Measurements from ENCODE around the gene PARP16.
A peak's percentile ranks its signal among the peaks of the same experiment; 100 is the strongest.

PARP16 gene, protein sequence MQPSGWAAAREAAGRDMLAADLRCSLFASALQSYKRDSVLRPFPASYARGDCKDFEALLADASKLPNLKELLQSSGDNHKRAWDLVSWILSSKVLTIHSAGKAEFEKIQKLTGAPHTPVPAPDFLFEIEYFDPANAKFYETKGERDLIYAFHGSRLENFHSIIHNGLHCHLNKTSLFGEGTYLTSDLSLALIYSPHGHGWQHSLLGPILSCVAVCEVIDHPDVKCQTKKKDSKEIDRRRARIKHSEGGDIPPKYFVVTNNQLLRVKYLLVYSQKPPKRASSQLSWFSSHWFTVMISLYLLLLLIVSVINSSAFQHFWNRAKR

DNA sequence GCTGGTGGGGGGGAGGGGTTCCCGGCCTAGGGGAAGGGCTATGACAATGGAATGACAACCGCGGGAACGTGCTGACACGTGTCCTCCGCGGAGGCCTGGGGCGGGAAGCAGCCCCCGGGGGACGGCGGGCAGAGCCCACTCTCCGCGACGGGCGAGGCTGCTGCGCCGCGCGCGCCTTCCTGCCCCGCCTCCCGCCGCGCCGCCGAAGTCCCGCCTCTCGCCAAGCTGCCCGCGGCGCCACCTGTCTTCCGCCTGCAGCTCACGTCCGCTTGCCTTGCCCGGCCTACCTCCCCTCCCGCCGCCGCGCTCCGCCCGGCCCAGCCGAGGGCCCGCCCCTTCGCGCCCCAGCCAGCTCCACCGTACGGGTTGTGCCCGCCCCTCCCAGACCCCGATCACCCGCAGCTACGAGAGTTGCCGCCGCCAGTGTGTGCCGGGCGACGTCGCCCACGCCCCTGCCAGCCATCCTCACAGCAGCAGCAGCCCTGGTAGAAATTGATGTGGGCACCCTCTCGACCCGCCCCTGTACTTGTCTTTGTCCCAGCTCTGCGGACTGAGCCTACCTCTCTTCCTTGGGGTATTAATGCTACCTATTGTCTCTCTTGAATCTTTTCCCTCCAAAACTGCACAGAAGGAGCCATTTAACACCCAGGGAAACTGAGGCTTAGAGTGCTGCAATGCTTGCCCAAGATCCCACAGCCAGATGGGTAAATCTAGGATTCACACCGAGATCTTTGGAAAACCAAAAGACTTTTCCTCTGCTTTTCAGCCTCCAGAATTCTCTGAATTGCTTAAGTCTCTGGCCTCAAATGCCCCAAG is at the start of gene PARP16:
PARP16 (minus strand) TSS at position 180 of the 816 bp plus-strand sequence. CDS start 457 bp downstream, outside the sequence.
- peak; percentile 91 for DNase-seq

DNA sequence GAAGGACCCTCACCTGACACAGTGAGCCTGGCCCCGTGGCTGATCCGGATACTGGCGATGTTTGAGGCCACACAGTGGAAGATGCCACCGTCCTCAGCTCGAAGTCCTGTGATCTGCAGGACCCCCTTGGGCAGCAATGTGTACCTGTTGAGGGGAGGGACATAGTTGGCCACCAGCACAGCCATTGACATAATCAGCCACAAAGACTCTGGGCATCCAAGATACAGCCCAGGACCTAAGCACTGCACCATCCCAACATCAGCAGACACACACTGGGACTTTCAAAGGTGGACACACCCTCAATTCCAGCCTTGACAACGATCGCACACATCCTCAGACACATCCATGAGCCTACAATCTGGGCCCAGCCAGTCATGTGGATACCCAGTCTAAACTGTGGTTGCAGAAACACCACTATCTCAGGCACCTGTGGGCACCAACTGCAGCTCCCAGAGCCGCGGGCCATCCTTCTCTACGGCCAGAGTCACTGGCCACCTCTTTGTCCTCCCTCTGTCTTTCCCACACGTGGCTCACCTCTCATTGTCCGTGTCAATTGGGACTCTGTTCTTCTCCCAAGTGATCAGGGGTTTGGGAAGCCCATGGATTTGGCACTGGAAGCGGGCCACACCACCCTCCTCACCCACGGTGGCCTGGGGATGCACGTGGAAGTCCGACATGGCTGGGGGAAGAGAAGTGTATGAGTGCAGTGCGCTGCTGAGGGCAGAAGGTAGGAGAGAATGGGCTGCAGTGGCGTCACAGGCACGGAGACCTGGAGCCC is 48.8 kb upstream of the PARP16 start:
- no peak for DNase-seq

DNA sequence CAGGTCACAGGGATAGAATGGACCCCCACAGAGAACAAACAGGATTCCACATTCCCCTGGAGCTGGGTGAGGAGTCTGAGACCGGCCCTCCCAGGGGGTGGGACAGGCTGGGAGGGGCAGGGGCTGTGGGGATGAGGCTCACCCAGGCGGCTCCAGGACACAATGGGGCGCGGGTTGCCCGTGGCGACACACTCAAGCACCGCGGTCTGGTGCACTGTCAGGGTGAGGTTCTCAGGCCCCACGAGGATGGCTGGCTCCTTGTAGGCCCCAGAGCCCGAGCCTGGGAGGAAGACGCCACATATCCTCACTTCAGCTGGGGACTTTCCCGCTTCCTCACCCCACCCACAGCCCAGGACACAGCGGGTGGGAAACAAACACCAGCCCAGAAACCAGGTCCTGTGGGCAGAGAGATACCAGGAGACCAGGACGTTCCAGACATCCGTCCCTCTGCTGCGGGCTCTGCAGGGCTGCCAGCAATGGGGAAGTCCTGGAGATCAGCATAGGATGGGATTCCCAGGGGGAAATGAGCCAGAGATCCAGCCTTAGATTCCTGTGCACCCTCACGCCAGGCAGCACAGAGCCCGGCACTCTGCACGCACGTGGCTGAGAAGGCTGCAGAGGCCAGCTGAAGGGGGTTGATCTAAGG is 48.0 kb upstream of the PARP16 start:
- no peak for DNase-seq

DNA sequence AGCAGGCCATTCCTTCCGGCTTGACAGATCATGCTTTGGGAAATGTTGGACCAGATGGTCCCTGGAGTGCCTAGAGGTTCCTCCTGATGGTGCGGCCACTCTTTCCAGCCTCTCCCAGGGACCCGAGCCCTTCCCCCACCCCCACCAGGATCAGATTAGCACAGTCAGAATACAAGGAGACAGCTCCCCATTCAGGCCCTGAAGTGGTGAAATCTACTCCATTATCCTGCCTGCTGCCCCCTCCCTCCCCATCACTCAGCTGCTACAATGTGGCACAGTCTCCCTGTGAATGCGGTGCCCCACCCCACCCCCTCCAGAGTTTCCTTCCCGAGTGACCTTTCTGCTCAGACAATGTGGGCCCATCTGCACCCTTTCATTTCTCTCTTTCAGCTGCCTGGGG is 47.2 kb upstream of the PARP16 start:
- no peak for DNase-seq

DNA sequence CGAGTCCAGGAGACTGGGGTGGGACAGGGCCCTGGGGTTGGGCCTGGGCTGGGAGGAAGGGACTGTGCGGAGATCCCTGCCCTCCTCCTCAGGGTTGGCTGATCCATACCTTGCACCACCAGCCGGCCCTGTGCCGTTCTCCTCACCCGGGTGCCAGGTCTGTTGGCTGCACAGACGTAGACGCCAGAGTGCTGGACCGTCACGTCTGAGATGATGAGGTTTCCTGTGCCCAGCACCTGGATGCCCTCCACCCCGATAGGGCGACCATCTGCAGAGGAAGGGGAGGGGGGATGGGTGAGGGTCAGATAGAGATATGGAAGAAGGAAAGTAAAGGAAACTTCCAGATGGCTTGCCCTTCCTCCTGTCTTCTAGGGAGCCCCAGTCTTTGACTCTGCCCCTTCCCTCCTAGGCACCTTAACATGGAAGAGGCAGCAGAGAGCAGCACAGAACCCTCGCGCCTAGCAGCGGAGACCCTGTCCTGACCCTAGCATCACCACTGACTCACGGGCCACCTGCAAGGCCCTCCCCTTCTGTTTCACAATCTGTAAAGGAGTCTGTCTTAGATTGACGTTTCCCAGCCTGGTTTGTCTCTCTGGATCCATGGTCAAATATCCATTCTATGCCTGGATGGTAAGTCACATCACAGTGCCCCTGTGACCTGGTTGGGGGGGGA is 46.6 kb upstream of the PARP16 start:
- DNase-seq: no peak

DNA sequence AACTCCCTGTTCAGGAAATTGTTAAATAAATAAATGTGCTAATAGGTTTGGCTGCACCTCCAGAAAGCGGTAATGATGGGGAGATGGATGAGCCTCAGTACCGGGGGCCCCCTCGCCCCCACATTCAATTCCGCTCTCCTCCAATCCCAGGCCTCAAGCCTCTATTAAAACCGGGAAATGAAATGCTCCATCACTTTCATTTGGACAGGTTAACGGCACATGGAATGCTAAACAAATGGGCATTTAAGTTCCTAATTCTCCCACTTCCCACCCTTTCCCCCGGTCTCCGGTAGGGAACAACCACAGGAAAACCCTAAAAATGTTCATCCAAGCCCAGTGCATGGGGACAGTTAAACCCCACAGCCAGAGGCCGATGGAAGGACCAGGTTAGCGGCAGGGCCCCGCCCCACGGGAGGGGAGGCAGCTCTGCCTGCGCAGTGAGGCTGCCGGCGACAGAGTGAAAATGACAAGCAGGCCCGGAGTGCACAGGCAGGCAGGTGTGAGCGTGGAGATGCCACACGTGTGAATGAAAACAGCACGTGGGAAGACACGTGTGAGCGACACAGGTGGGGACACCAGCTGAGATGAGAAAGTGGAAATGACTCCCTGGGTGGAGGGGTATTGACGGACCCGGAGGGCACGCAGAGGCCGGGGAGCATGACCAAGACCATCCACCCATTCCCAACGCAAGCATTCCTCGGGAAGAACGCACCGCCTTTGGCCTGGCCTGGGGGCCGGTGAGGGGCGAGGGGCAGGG is 45.9 kb upstream of the PARP16 start:
- no peak for DNase-seq

DNA sequence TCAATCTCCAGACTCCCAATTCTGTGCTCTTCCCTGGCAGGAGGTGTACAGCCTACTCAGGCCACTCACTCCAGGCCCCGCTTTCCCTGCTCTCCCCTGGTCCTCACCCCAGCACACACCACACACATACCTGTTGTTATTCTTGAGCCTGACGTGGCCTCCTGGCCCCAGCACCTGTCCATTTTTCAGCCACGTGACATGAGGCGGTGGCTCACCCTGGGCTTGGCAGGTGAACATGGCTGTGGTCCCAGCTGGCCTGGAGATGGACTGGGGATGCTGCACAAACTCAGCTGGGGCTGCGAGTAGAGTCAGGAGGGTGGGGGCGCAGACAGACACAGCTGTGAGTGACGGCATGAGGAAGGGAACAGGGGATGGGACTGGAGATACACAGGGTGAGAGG is 45.1 kb upstream of the PARP16 start:
- DNase-seq: no peak

DNA sequence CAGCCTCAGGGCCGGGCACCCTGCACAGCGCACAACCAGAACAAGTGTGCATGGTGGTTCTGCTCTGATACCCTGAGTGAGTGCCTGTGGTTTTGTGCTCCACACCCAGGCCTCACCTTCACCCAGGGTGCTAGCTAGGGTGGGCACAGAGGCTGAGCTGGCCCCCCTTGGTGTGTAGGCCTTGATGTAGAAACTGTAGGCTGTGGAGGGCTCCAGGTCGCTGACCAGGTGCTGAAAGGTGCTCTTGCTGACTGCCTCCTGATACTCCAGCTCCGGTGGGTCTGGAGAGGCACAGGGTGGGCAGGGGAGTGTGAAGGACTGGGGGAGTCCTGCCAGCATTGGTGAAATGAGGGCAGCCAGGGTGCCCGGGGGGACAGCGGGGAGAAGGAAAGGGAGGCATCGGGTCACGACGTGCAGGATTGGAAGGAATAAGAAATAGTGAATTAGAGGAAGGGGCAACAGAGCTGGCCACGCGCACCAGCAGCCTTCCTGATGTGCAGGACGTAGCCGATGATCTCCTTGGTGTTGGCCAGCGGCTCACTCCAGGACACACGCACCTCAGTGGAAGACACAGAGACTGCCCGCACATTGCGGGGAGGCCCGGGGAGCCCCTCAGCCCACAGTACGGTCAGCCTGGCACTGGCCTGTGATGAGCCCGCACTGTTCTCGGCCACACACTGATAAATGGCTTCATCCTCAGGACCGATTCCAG is 44.4 kb upstream of the PARP16 start:
- no peak for DNase-seq

DNA sequence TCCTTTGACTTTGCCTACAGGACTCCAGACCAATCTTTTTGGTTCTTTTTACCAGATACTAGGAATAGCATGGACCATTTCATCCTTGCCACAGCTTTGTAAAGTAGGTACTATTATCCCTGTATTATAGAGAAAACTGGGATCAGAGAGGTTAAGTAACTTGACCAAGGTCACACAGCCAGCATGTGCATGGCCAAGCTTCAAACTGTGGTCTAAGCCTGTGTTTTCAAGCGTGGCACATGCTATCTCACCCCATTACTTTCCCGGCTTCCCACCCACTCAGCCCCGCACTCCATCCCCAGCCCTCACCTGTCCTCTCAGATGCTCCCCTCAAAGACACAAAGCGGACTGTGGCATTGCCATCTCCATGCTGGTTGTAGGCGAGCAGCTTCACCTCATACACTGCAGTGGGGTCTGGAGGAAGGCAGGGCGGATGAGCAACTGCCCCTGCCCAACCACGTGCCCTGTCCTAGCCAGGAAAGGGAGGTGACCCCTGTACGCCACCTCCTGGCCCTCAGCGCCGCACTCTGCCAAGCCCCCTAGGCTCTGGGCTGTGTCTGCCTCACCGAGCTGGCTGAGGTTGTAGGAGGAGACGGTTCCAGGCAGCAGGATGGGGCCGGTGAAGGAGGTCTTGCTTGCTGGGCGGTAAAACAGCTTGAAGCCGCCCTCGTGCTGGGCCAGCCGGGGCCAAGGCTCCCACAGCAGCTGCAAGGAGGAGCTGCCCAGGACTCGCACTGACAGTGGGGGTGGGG is 43.5 kb upstream of the PARP16 start:
- DNase-seq: no peak

DNA sequence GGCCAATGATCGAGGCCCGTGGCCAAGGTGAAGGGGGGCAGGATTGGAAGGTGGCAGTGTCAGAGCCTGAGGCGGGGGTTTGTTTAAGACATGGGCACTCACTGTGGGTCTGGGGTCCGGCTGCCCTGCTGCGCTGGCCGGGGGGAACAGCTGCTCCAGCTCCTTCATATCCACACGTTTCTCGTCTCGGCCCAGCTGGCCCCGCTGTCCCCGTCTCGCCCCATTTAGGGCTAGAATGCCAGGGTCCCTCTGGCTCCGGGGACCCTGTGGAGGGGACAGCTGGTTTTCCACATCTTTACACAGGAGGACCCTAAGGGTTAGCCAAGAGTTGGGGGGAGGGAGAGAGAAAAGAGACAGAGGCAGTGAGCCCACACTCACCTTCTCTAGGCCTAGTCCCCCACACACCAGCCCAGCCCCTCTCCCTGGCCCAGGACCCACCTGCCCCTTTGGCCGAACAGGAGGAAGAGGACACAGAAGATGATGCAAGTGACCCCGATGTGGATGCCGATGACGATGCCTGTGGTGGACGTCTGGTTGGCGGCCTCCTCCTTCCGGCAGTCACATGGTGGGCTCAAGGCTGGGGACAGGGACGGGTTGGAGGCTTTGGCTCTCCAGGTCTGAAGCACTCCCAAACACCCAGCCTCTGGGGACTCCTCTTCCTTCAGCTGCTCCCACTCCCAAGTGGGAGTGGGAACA is 42.8 kb upstream of the PARP16 start:
- DNase-seq: no peak

DNA sequence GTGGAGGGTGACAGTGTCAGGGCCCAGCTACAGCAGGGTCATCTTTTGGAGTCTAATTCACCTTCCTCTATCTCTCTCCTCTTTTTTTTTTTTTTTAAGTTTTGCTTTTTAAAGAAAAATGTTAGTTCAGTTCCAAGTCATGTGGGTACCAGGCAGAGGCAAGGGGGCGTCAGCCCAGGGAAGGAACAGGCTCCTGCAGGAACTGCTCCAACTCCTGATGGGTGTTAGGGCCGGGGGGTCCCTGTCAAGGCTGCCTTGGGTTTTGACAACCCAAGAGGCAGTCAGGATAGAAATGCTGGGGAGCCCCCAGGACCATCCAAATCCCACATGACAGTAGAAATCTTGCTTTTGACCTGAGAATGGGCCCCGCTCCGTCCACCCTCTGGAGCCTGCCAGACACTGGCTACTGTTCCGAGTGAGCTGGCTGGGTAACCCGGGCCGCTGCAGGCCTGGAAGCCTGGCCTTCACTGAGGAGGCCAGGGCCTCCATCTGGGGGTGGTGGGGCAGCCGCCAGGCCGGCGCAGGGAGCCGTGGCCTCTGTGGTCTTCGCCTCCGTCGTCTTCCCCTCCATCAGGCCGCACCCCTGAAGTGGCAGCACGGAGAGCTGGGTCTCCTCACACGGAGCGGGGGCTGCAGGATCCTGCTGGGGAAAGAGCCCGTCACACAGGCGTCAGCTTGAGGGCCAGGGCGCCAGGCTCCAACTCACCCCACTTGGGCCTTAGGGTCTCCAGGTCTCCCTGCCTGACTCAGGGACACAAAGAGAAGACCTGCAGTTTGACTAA is 42.0 kb upstream of the PARP16 start:
- DNase-seq: no peak

DNA sequence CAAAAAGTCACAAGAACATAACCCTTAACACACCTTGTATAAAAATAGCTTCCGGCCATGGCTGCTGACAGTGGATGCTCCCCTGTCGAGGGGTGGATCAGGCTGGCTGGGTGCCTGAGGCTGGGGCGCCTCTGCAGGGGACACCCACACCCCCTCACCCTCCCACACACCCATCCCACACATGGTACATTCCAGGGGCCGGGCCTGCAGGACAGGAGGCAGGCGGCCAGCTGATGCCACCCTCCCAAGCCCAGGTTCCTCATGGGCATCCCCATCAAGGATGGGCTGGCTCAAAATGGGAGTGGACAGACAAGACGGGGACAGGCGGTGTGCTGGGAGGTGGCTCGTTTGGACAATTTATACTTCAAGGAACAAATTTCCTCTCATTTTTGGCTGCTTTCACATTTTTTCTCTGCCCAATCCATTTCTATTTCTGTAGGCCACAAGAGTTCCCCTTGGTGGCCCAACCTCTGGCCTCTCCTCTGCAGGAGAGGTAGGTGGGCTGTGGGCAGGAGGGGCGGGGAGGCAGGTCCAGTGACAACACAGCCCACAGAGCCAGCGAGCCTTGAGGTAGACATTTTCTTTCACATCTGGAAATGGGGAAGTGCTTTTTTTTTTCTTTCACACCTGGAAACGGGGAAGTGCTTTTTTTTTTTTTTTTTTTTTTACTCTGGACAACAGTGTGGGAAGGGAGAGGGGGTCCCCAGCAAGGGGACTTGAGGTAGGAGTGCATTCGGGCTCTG is 41.1 kb upstream of the PARP16 start:
- DNase-seq: no peak

DNA sequence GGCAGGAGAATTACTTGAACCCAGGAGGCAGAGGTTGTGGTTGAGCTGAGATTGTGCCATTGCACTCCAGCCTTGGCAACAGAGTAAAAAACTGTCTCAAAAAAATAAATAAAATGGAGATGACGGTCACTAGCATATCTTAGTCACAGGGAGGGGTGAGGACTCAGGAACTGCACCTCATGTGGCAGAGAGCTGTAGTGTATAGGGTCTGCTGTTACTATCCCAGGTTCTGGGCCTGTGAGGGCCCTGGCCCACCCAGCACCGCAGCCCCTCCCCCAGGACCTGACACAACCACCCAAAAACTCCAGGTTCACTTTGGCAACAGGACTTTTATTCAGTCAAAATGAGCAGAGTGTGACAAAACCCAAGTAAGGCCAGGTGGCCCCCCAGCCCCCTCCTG is 40.1 kb upstream of the PARP16 start:
- DNase-seq: no peak

DNA sequence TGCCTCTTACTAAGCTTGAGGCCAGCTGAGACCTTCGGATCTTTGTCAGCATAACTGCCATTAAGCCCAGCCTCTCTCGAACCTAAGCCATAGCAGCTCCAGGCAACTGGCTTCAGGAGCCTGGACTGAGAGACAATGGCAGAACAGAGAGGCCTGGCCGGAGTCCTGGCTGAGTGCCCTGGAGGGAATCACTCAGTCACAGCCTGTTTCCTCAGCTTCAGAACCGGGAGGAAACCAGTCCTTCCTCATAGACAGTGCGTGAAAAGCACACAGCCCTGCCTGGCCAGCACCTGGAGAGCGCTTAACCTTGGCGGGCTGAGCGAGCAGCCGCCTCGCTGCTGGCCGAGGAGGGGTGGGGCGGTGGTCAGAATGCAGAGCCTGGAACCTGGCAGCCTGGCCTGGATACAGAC is 39.4 kb upstream of the PARP16 start:
- DNase-seq: no peak

DNA sequence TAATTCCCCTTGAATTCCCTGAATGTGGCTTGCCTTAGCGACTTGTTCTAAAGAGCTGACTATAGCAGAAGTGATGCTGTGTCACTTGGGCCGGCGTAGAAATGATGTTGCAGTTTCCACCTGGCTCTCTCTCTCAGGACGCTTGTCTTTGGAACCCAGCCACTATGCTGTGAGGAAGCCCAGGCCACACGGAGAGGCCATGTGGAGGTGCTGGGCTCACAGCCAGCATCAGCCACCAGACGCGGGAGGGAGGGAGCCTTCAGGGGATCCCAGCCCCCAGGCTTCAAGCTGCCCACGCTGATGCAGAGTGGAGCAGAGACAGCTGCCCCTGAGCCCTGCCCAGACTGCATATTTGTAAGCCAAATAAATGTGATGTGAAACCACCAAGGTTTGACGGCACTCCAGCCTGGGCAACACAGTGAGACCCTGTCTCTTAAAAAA is 36.4 kb upstream of the PARP16 start:
- no peak for DNase-seq

DNA sequence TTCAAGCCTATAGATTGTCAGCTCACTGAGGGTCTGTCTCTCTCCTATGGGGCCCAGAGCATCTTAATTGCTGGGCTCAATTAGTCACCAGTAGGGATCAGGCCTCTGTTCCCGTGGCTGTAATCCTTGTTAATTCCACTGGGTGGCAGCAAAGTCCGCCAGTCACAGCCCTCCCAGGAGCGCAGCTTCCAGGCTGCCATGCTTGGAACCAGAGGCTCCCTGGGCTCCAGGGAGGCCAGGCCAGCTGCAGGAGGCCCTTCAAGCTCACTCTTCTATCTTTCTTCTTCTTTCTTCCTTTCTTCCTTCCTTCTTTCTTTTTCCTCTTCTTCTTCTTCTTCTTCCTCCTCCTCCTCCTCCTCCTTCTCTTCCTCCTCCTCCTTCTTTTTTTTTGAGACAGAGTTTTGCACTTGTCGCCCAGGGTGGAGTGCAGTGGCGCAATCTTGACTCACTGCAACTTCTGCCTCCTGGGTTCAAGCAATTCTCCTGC is 32.2 kb upstream of the PARP16 start:
- DNase-seq: peak; percentile 79

DNA sequence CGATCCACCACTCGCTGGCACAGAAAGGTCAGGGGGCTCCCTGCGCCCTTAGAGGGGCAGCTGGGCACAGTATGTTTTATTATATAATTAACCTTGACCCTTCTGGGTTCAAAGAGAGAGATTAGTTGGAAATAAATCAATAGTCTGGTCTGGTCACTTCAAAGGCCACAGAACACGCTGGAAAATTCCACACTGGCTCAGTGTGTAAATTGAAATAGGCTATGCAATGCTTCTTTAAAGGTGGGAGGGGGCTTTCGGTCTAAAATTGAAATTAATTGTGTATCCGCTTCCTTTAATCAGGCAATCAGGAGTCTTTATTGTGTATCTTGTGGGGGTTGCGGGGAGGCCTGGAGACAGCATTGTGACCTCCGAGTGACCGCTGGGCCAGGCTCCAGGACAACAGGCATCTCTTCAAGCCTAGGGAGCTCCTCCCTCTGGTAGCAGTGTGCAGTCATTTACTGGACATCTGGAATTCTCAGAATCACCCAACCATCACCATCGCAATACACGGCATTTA is 25.8 kb upstream of the PARP16 start:
- DNase-seq: no peak

DNA sequence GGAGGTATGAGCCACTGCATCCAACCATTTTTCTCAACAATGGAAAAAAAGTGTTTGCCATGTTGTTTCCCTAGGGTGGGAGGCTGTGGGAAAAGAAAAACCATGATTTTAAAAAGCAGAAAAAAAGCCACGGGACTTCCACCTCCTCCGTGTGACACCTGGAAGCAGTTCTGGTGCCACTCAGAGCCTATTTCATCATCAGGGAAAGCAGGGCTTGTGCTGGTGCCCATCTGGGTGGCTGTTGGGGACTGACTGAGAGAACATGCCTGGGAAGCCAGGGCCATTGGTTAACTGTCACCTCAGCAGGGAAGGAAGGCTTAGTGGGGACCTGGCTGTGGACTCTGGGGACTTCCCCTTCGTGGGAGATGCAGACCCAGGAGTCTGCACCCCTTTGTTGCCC is 25.1 kb upstream of the PARP16 start:
- no peak for DNase-seq

All from stimulated activated CD4-positive, alpha-beta T cell treated with anti-CD3 and anti-CD28 coated beads, Interleukin-4, amount 100 ng/mL, for 24 hours (primary cell).